Stimulated activated CD8-positive, alpha-beta memory T cell treated with anti-CD3 and anti-CD28 coated beads, Interleukin-2, amount 100 ng/mL, for 1 hour (primary cell): Measurements from ENCODE around the gene SSR2.
A peak's percentile ranks its signal among the peaks of the same experiment; 100 is the strongest.
"Not testable (repeated sequence)": the region's sequence is repeated elsewhere in the genome, so short reads cannot be mapped to it uniquely, and the experiment has no call there.

Experiments
- DNase-seq, 2 donors: peaks; one replicate each; pipeline ENCODE4 v3.0.0-alpha.2; 2020; ENCODE audit warnings: low read depth in 2 of 2

SSR2 gene

DNA sequence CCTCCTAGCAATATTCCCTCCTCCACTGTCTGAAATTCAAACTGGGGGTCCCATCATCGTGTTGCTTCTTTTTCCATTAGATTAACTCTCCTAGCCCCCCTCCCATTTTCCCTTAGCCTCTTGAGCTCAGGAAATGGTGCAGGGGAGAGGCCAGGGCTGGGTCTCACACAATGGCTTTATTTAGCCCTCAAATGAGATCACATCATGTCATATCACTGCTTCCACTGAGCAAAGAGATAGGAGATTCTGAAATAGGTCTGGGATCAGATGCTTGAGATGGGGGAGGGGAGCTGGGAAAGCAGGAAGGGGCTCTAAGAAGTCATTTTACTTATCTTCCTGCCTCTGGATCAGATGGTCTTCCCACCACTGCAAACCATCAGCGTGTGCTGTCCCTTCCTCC is 24.6 kb downstream of the SSR2 start:
- DNase-seq, result no peak

DNA sequence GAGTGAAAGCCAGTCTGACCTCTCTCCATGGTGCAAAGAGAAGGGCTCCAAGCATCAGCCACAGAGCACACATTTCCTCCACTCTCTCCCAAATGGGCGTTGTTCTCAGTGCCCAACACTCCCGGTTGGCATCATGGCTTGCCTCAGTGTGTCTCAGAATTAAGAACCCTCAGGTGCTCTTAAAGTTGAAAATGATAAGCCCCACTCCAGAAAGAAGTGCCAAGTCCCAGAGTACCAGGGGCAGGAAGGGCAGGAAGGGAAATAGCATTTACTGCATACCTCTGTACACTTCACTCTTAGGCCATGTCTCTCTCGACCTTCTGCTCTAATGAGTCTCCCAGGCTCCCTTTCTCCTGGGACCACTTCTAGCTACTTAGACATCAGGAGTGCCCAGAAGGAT is 27.2 kb downstream of the SSR2 start:
- no peak for DNase-seq

DNA sequence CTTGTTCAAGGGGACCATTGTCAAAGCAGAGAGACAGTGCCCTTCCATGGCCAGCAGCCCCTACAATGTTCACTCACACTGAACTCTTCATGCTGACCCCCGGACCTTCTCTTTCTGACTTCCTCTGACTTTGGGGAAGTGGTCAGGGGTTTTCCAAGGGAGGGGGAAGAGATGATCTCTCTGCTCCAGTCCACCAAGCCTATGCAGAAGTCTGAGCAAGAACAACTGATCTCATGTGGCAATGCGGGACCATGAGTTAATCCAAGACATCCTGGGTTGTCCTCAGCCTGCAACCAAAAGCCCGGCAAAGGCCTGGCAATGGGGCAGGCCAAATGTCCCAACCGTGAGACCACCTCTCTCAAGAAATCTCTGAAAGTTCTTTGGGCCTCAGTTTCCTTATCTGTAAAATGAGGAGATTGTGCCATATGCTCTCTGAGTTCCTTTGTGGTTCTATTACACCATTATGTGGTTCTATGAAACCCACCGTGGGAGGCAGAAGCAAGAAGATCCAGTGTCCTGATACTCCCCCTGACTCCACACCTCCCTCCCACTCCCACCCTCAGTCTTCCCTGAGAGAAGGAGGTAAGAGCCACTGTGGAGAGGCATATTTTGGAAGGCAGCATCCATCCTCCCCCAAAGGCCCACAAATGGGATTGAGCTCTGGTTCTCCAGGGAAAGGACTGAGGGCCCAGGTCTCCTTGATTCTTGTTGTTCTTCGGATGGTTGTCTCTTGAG is 30.6 kb downstream of the SSR2 start:
- DNase-seq, result no peak

DNA sequence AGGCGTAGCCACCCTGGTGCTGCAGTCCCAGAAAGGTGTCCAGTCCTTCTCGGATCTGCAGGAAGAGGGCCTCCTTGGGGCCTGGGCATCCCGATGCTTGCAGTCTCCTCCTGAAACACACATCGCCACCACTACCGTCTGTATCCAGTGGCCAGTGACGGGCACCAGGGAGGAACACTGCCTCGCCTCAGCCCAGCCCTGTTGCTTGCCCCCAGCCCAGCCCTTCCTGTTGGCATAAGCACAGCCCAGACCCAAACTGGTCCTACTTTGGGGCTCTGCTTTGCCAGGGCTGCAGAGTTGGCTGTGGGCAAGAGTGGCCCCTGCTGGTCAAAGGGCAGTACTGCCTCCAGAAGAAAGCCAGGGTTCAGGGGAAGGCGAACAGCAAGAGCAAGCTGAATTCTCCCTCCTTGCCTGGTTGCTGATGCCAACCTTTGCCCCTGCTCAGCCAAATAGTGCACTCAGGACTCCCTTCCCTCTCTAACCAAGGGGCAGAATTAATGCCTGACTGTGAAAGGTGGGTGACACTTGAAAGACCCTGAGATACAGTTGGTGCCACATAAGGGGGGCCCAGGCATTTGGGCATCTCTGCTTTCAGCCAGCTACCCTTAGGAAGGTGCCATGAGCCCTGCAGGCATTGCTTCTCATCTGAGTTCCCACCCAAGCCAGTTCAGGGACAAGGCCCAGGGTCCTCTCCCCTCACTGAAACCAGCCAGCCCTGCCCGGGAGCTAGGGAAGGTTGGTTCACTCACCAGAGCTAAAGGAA is 31.3 kb downstream of the SSR2 start:
- DNase-seq, result peak; percentile 56 to 65

DNA sequence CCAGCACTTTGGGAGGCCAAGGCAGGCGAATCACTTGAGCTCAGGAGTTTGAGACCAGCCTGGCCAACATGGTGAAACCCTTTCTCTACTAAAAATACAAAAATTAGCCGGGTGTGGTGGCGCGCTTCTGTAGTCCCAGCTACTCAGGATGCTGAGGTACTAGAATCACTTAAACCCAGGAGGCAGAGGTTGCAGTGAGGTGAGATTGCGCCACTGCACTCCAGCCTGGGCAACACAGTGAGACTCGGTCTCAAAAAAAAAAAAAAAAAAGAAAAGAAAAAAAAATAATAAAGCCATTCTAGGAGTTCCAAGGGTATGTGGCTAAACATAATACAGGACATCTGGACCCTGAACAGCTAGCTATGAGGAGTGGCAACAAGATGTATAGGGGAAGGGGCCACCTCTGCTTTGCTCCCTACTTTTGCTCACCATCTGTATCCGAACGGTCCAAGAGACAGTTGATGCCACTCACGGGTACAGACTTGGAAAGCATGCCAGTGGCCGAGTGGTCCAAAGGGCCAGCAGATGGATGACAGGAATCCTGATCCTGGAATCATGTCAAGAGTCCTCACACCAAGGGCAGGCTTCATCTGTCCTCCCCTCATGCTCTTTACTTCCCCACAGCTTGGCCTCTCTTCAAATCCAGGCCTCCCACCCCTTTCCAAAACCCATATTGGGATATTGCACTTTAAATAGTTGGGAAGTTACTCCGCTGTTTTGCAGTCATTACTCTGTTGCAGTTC is 35.7 kb downstream of the SSR2 start:
- not testable (repeated sequence) for DNase-seq

DNA sequence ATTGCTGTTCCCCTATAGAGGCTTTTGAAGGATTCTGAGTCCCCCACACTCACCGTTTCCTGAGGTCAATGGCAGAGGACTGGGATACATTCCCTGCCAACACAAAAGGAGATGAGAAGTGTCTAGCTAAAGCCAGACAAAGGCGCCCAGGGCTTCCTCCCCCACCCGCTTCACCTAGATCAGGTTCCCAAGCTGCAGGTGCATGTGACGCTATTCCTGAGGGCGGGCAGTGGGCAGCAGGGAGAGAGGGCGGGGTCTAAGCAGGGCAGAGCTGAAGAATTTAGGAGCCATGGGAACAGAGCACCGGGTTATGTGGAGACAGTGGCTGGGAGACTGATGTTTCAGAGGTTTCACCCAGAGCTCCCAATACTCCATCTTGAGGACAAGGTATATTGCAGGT is 36.4 kb downstream of the SSR2 start:
- DNase-seq, result no peak

DNA sequence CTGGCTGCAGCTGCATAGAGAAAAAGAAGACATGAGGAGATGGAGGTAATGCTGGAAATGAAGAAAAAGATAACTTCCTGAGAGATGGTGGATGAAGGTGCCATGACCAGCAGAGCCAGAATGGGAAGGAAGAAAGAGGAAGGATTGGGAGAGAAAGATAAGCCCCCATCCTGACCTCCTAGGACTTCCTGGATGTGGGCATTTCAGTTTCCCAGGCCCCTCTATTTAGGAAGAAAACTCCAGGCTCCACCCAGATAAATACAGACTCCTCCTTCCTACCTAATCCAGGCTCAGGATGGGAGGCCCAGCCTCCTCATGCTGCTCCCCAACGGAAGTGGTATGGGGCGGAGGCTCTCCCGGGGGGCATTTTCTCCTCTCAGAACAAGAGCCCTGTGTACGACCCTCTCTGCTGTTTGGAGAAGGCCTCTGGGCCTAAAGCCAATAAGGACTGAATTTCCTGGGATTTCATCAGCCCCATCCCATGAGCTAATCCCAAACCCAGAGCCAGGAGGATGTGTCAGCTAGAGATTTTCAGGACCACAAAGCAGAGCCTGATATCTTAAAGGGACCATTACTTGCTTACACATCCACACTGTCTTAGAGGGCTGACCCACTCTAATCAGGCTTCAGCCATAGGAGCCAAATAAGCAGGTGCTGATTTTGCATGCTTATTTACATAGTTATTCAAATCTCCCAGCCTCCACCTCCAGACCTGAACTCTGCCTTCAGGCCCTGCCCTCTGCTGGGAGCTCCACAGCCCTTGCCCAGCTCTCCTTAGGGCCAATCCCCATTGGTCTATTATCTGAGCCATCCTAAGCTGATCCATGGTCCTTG is 37.3 kb downstream of the SSR2 start:
- DNase-seq, result no peak

DNA sequence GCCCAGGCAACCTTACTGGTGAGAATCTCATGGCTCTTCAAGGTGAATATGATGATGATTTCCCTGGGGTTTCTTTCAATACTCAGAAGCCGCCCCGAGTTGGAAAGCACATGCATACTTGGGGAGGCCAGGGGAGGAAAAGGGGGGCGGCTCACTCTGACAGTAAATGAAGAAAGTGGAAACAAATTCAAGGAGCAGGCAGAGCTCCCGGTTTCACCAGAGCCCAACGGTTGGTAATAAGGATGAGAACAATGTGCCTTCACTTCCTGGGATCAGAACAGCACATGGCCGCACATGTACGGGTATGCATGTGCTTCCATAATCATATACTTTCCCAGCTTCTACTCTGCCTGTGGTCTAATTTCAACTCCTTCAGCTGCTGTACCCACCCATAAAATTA is 38.6 kb downstream of the SSR2 start:
- no peak for DNase-seq

DNA sequence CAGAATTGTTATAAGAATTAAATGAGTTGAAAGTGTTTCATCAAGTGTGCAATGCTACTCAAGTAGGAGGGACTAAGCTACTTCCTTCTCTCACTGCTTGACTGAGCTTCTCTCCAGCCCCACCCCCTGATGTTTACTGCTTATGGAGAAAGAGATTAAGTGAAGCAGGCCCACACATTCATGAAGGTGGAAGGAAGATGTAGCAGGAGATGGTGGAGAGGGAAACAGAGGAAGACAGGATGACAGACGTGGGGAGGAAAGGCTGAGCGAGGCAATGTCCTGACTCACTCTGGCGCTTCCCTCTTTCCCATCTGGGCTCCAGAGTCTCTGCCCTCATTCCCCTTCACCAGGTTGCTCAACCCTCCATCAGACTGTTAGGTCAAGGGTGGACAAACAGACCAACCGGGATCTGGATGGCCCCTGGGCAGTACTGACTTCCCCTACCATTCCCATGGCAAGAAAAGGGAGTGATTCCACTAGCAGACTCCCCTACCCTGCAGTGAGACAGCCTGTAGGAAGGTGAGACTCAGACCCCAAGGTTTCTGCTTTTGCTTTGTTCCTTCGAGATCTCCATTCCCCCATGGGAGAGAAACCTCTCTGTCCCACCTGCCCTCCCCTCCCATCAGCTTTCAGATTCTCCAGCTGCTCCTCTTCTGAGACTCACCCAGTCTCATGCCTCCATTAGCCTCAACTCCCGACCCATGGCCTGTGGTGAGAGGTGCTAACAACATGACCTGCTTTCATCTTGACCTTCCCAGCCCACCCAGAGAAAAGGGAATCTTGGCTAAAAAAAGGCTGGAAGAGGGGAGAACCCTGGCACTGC is 39.3 kb downstream of the SSR2 start:
- DNase-seq, result no peak

DNA sequence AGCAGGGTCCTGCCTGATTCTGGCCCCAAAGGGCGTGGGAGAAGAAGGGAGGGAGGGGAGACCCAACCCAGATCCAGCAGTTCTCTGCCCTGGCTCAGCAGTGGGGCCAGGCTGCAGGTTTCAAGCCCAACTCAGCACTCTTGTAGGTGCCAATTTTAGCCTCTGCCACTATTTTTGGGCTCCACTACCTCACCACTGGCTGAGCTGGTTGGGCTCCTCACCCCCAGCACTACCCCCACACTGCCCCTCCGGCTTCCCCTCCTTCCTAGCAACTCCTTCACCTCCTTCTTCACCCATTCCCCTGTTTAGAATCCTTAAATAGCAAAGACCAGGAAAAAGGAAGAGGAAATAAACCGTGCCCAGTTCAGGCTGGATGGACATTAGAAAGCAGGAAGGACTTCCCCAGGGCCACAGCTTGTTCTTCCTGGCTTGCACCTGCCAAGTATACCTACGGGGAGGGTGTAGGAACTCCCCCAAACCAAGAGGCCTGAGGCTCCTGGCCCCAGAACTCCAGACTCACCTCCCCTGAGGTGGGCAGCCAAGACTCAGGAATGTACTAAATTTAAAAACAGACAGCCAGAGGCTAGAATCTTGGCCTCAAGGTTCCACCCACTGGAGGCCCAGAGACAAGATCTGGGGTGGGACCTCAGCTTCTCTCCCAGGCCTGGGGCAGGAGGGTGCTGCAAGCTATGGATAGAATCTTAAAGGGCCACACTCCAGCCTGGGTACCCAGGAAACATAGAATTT is 41.0 kb downstream of the SSR2 start:
- DNase-seq, result no peak

DNA sequence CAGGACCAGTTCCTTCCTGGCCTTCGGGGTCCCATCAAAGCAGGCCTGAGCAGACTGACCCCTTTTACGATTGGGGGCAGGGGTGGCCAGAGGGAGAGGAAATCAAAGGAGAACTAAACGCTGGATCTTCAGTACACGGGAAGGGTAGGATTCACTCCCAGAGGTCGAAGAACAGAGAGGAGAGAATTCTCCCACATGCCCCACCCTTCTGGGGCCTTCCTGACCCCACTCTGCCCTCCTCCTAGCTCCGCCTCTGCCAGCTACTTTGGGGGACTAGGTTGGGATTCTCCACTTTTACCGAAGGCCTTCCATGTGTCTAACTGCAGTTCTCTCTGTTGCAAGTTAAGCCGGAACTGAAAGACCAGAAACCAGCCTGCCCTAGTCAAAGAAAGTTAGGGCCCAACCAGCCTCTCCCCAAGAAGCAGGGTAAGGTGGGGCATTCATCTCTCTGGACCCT is 41.8 kb downstream of the SSR2 start:
- no peak for DNase-seq

DNA sequence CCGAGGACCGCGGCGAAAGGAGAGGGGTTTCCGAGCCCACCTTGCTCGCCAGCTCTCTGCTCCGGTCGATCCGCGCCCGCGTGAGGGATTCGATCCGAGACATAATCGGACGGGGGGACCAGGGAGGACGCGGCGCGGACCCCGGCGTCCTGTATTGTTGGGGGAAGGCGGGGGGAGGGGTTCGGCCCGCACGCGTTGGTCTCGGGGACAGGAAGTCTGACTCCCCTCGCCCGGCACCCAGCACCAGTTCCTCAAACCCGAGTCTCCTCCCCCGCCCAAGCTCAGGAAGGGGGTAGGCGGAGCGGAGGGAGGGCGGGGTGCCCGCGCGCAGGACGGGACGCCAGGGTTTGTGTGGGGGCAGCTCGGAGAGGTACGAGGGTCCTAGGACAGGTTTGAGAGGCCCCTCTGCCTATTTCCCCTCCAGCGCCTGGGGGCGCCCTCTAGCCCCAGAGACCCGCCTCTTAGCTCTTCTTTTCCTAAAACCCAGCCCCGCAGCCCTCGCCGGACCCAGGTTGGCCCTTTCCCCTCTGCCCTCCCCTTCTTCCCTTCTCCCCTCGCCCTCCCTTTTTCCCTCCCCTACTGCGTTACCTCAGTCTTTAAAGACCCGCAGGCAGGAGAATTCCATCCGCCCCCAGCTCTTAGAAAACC is 42.3 kb downstream of the SSR2 start, which contains the start of gene ARHGEF2:
TSS of gene ARHGEF2 (minus strand) at position 223 of the 648 bp plus-strand sequence. CDS start at position 103, 120 bp downstream.
- DNase-seq, result peak; percentile 57 to 66

DNA sequence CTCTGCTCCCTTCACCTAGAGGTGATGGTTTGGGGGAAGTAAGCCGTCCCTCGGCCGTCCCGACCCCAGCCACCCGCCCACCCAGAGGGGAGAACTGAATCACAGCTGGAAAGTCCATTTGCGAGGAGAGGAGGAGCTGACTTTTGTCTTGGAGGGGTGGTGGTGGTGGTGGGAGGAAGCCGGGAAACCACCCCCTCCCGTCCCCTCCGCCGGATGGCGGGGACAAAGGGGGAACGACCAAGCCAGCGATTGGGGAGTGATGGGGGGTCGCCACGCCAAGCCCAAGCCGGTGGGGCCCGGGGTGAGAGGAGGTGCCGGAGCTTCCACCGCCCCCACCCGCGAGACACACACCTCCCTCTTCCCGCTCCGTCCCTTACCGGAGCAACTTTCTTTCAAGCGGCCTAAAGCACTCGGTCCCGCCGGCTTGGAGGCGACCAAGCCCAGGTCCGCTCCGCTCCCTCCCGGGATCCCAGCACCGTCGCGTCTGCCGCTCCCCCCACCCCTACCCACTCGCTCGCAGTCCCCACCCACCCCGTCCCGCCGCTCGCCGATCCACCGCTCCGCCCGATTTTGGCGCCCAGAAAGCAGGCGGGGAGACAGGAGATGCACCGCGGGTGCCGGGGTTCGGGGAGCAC is 42.9 kb downstream of the SSR2 start:
- peak; percentile 51 to 55 for DNase-seq

DNA sequence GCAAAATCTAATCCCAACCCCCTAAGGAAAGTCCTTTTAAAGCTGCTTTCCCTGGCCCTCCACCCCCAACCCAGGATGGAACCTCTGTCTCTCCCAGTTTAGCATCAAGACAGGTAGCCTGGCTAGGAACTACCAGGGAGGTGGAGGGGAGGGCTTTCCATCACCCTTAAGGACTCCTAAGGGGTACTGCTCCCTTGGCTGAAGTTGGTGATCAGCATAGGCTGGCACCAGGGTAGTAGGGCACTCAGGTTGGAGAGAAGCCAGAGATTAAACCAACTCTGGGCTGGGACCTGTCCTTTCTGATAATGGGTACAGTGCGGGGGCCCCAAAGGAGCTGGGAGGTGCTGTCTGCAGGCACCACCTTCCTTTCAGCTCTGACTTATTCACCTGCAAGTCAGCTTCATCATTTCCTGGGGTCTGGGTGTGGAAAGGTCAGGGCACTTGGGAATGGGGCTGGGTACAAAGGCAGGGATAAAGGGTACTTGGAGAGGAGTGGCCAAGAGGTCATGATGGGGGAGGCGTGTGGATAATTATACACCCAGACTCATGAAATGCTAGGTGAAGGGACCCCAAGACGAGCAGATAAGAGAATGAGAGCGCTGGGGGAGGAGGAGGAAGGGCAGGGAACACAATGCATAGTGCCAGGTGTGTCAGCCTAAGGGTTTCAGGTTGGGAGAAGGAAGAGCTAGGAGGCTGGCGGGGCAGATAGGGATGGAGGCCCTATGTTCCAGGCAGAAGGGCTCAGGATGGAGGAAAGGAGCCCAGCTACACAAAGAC is 43.6 kb downstream of the SSR2 start:
- no peak for DNase-seq

DNA sequence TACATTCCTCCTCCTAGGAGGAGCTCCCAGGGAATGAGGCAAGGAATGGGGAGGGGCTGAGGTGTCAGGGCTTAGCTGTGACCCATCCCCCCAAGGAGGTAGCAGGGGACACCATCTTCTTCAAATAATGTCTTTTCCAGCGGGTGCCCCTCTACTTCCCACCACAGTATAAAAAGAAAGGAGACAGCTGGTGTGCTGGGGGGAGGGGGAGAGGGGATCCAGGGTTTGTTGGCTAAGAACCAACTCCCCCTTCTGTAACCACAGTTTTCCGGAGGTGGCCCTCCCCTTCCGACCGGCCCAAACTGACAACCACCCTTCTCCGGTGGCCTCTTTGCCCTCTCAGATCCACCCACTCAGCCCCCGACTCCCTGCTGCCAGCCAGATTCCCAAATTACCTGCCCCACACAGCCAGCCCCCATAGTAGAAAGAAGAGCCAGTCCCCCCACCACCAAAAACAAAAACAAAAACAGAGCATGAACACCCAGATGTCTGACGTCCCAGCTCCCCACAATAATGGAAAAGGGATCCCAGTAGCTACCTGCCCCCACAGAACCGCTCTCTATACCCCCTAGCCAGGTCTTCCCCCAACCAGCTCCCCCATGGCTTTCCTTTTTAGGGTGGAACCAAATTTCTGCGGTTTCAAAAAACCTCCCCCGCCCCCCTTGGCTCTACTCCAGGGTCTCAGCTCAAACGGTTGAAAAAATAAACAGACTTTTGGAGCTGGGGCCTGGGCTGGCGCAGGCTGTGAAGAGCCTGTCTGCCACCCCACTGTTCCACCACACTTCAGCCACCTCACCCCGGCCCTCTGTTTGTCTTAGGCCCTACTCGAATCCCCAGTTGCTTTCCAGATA is 44.5 kb downstream of the SSR2 start:
- peak; percentile 50 to 55 for DNase-seq

DNA sequence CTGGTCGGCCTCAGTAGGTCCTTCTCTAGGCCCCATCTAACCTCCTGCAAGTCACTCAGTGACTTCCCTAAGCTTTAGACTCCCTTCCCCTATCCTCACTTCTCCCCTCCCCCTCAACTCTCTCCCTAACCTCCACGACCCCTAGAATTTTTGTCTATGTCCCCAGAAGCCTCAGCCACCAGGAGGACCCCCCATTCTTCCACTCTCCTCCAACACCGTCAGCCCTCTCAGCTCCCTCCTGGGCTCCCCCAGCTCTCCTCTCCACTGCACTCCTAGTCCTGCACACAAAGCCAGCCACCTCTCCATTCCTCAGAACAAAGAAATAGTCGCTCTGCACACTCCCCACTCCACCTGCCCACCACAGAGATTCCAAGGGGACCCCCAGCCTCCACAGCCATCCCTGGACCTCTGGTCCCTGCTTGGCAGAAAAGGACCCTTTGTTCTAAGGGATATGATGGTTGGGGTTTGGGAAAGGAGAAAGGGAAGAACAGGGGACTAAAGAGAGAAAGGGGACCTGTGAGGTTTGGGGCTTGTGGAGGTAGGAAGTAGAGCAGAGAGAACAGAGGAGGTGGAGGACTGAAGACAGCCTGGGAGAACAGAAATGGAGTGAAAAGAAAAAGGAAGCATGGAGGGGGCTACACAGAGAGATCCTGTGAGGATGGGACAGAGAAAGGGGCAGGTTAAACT is 45.2 kb downstream of the SSR2 start:
- no peak for DNase-seq
